Lower leg skin (tissue), 3 donors: ENCODE results near the gene OR6K2.

Experiments used
- POLR2A ChIP-seq, 2 donors: fragments of 450-650 bp; IDR thresholded peaks; one replicate each; pipeline ENCODE4 v1.6.1; 2016 to 2017; ENCODE audit warnings: antibody characterized with exemption in 2 of 2, mild to moderate bottlenecking in 1 of 2, moderate library complexity in 1 of 2
- TF ChIP-seq, protein P1 (sequence below), 3 donors: fragments of 450-650 bp; IDR thresholded peaks; one replicate each; pipeline ENCODE4 v1.5.1; 2016; ENCODE audit warnings: antibody characterized with exemption in 3 of 3, mild to moderate bottlenecking in 3 of 3, moderate library complexity in 2 of 3

DNA sequence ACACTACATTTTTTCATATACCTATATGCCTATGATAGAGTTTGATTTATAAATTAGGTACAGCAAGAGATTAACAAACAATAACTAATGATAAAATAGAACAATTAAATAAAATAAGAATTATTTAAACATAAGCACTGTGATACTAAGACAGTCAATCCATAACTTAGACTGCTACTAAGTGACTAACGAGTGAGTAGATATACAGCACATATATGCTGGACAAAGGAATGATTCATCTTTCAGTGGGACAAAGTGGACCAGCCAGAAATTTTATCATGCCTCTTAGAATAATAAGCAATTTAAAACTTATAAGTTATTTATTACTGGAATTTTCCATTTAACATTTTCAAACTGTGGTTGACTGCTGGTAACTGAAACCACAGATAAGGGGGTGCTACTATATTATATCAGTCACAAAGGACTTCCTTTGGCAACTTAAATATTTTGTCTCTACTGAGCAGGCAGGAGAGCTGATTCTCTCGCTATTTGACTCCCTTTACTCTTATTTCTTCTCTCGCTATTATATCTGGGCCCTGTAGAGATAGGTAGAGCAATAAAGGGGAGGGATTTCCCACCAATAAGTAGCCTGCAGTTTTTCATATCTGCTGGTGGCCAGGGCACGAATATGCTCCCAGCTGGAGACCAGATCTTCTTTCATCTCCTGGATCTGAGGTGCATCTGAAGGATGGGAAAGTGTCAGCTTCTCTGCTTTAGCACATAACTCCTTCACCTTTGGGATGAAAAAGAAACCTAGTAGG is 24.7 kb downstream of the OR6K2 start:
- TF ChIP-seq, protein P1, sequence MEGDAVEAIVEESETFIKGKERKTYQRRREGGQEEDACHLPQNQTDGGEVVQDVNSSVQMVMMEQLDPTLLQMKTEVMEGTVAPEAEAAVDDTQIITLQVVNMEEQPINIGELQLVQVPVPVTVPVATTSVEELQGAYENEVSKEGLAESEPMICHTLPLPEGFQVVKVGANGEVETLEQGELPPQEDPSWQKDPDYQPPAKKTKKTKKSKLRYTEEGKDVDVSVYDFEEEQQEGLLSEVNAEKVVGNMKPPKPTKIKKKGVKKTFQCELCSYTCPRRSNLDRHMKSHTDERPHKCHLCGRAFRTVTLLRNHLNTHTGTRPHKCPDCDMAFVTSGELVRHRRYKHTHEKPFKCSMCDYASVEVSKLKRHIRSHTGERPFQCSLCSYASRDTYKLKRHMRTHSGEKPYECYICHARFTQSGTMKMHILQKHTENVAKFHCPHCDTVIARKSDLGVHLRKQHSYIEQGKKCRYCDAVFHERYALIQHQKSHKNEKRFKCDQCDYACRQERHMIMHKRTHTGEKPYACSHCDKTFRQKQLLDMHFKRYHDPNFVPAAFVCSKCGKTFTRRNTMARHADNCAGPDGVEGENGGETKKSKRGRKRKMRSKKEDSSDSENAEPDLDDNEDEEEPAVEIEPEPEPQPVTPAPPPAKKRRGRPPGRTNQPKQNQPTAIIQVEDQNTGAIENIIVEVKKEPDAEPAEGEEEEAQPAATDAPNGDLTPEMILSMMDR (IDR thresholded peaks at IDR 0.05): no peak
- TF ChIP-seq POLR2A (IDR thresholded peaks at IDR 0.05): no peak
